ENCODE results near the gene LSP1.

Gene LSP1

DNA sequence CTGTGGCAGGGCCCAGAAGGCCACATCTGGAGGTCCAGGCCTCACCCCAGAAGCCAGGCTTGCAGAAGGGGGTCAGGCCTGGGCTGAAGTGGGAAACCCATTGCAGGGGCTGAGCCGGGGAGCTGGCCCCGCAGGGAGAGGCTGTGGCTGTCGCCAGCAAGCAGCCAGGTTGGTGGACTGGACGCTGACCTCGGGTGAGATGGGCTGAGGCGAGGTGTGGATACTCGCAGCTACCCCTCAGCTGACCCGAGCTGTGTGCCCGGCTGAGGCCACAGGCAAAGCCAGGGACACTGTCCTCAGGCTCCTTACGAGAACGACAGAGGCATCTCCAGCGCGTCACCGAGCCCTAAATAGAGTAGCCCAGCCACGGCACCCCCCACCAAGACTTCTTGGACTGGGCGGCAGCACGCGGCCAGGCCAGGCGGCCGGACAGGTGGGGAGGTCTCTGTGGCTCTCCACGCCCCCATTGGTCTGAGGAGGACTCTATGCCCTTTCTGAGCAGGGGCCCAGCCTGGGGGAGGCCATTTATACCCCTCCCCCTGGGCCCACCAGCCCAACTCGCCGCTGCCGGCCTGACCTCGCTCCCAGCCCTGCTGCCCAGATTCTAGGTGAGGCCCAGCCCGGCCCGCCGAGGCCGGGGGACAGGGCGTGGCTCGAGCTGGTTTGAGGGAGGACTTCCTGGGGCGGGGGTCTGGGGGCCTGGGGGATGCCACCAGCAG lies 14.3 kb upstream of the LSP1 start, which contains the start of gene TNNI2:
Gene TNNI2 (plus strand): TSS at position 556 of the 719 bp plus-strand sequence. CDS start 716 bp downstream, outside the sequence.
- H3K27ac ChIP-seq (ENCODE audit: low read depth, low read length), result no peak within 1 kb of the TSS
- no peak within 1 kb of the TSS for H2AFZ ChIP-seq (ENCODE audit: low read length, unreplicated experiment)

GRCh38 chr11:1839204-1839923 lies 13.5 kb upstream of the LSP1 start:
- H2AFZ ChIP-seq (ENCODE audit: low read length, unreplicated experiment), result no peak overlapping the region
- no peaks in the 10 kb centered on the region for H3K27me3 ChIP-seq (ENCODE audit: insufficient read depth, low read length)
- no peak overlapping the region for H3K27ac ChIP-seq (ENCODE audit: low read depth, low read length)
- H3K79me2 ChIP-seq (ENCODE audit: control insufficient read depth, insufficient read depth, low read length, unreplicated experiment), result no peaks in the 10 kb centered on the region
- H3K4me1 ChIP-seq (ENCODE audit: control insufficient read depth, insufficient read depth, low read length, unreplicated experiment), result peaks cover 5% of the 10 kb centered on the region
- H3K4me3 ChIP-seq (ENCODE audit: low read depth, low read length), result no peak overlapping the region
- H3K36me3 ChIP-seq (ENCODE audit: insufficient read depth, low read length), result no peaks in the 10 kb centered on the region

More for the DNA sequence above, 14.3 kb upstream of the LSP1 start, which contains the start of gene TNNI2:
- Histone ChIP-seq H3K4me3 (ENCODE audit: low read depth, low read length) (no peak within 1 kb of the TSS), H3K79me2 (ENCODE audit: control insufficient read depth, insufficient read depth, low read length, unreplicated experiment) (no peaks in the 10 kb centered on the region), H3K4me1 (ENCODE audit: control insufficient read depth, insufficient read depth, low read length, unreplicated experiment) (no peaks in the 10 kb centered on the region), H3K36me3 (ENCODE audit: insufficient read depth, low read length) (no peaks in the 10 kb centered on the region), H3K27me3 (ENCODE audit: insufficient read depth, low read length) (no peaks in the 10 kb centered on the region)

- no peak overlapping the region for H2AFZ ChIP-seq (ENCODE audit: low read length, unreplicated experiment)
- no peaks in the 10 kb centered on the region for H3K27me3 ChIP-seq (ENCODE audit: insufficient read depth, low read length)
- H3K4me1 ChIP-seq (ENCODE audit: control insufficient read depth, insufficient read depth, low read length, unreplicated experiment), result peaks cover 13% of the 10 kb centered on the region
- H3K36me3 ChIP-seq (ENCODE audit: insufficient read depth, low read length), result no peaks in the 10 kb centered on the region
- no peak overlapping the region for H3K27ac ChIP-seq (ENCODE audit: low read depth, low read length)
- no peak overlapping the region for H3K4me3 ChIP-seq (ENCODE audit: low read depth, low read length)
- no peaks in the 10 kb centered on the region for H3K79me2 ChIP-seq (ENCODE audit: control insufficient read depth, insufficient read depth, low read length, unreplicated experiment)
These were observed 12.7 kb upstream of the LSP1 start for GRCh38 chr11:1839924-1840779.

GRCh38 chr11:1840780-1841480 lies 12.0 kb upstream of the LSP1 start:
- Histone ChIP-seq H3K4me3 (ENCODE audit: low read depth, low read length) (no peak overlapping the region), H2AFZ (ENCODE audit: low read length, unreplicated experiment) (no peak overlapping the region), H3K36me3 (ENCODE audit: insufficient read depth, low read length) (no peaks in the 10 kb centered on the region), H3K27me3 (ENCODE audit: insufficient read depth, low read length) (no peaks in the 10 kb centered on the region), H3K27ac (ENCODE audit: low read depth, low read length) (no peak overlapping the region), H3K79me2 (ENCODE audit: control insufficient read depth, insufficient read depth, low read length, unreplicated experiment) (no peaks in the 10 kb centered on the region), H3K4me1 (ENCODE audit: control insufficient read depth, insufficient read depth, low read length, unreplicated experiment) (peaks cover 13% of the 10 kb centered on the region)

GRCh38 chr11:1841511-1842148 lies 11.3 kb upstream of the LSP1 start:
- H3K4me3 ChIP-seq (ENCODE audit: low read depth, low read length), result no peak overlapping the region
- H2AFZ ChIP-seq (ENCODE audit: low read length, unreplicated experiment), result no peak overlapping the region
- no peaks in the 10 kb centered on the region for H3K79me2 ChIP-seq (ENCODE audit: control insufficient read depth, insufficient read depth, low read length, unreplicated experiment)
- H3K27me3 ChIP-seq (ENCODE audit: insufficient read depth, low read length), result no peaks in the 10 kb centered on the region
- no peaks in the 10 kb centered on the region for H3K36me3 ChIP-seq (ENCODE audit: insufficient read depth, low read length)
- no peak overlapping the region for H3K27ac ChIP-seq (ENCODE audit: low read depth, low read length)
- peaks cover 13% of the 10 kb centered on the region for H3K4me1 ChIP-seq (ENCODE audit: control insufficient read depth, insufficient read depth, low read length, unreplicated experiment)

GRCh38 chr11:1842149-1843097 lies 10.5 kb upstream of the LSP1 start:
- Histone ChIP-seq H3K27ac (ENCODE audit: low read depth, low read length) (no peak overlapping the region), H3K36me3 (ENCODE audit: insufficient read depth, low read length) (no peaks in the 10 kb centered on the region), H3K79me2 (ENCODE audit: control insufficient read depth, insufficient read depth, low read length, unreplicated experiment) (no peaks in the 10 kb centered on the region), H3K4me3 (ENCODE audit: low read depth, low read length) (no peak overlapping the region), H3K4me1 (ENCODE audit: control insufficient read depth, insufficient read depth, low read length, unreplicated experiment) (peaks cover 13% of the 10 kb centered on the region), H2AFZ (ENCODE audit: low read length, unreplicated experiment) (no peak overlapping the region), H3K27me3 (ENCODE audit: insufficient read depth, low read length) (no peaks in the 10 kb centered on the region)

- H3K79me2 ChIP-seq (ENCODE audit: control insufficient read depth, insufficient read depth, low read length, unreplicated experiment), result no peaks in the 10 kb centered on the region
- no peak overlapping the region for H3K4me3 ChIP-seq (ENCODE audit: low read depth, low read length)
- no peaks in the 10 kb centered on the region for H3K36me3 ChIP-seq (ENCODE audit: insufficient read depth, low read length)
- H3K27ac ChIP-seq (ENCODE audit: low read depth, low read length), result no peak overlapping the region
- peaks cover 13% of the 10 kb centered on the region for H3K4me1 ChIP-seq (ENCODE audit: control insufficient read depth, insufficient read depth, low read length, unreplicated experiment)
- H3K27me3 ChIP-seq (ENCODE audit: insufficient read depth, low read length), result no peaks in the 10 kb centered on the region
- no peak overlapping the region for H2AFZ ChIP-seq (ENCODE audit: low read length, unreplicated experiment)
These were observed 9.8 kb upstream of the LSP1 start for GRCh38 chr11:1843098-1843473.

DNA sequence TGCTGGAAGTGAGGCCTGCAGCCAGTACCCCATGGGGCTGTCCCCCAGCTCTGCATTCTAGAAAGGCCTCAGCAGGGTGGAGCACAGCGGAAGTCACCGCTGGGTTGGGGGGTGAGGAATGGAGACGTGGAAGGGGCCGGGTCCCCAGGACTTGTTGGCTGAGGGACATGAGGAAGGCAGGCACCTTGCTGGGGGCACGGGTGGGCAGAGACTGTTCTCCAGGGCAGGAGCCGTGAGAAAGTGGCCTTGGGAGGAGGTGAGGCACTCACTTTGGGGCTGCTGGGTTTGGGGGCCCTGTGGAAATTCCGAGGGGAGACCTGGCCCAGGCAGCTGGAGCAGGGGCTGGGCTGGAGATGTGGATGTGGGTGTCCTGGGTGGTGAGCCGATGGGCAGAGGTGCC lies 9.1 kb upstream of the LSP1 start:
- no peak overlapping the region for H2AFZ ChIP-seq (ENCODE audit: low read length, unreplicated experiment)
- no peaks in the 10 kb centered on the region for H3K79me2 ChIP-seq (ENCODE audit: control insufficient read depth, insufficient read depth, low read length, unreplicated experiment)

More for the DNA sequence above, 9.1 kb upstream of the LSP1 start:
- no peaks in the 10 kb centered on the region for H3K27me3 ChIP-seq (ENCODE audit: insufficient read depth, low read length)
- H3K4me1 ChIP-seq (ENCODE audit: control insufficient read depth, insufficient read depth, low read length, unreplicated experiment), result peaks cover 13% of the 10 kb centered on the region
- no peak overlapping the region for H3K27ac ChIP-seq (ENCODE audit: low read depth, low read length)
- H3K36me3 ChIP-seq (ENCODE audit: insufficient read depth, low read length), result no peaks in the 10 kb centered on the region
- no peak overlapping the region for H3K4me3 ChIP-seq (ENCODE audit: low read depth, low read length)

Measured in ACC112 (cell line).